ENCODE data around the gene CD44.

The CD44 gene

GRCh38 chr11:35260342-35260985, 121.5 kb downstream of the CD44 start:
- DNase-seq (ENCODE audit: low read depth in 3 of 3) = no peak

GRCh38 chr11:35261197-35261596, 122.2 kb downstream of the CD44 start:
- no peak for DNase-seq (ENCODE audit: low read depth in 3 of 3)

- no peak for DNase-seq (ENCODE audit: low read depth in 3 of 3)
These were observed 123.1 kb downstream of the CD44 start for GRCh38 chr11:35262056-35262455.

GRCh38 chr11:35262735-35263134, 123.8 kb downstream of the CD44 start:
- DNase-seq (ENCODE audit: low read depth in 3 of 3) = no peak

GRCh38 chr11:35265755-35266454, 126.9 kb downstream of the CD44 start:
- DNase-seq (ENCODE audit: low read depth in 3 of 3) = no peak

- DNase-seq (ENCODE audit: low read depth in 3 of 3) = no peak
These were observed 128.5 kb downstream of the CD44 start for GRCh38 chr11:35267504-35267903.

- DNase-seq (ENCODE audit: low read depth in 3 of 3) = no peak
These were observed 131.4 kb downstream of the CD44 start for GRCh38 chr11:35270342-35270741.

- DNase-seq (ENCODE audit: low read depth in 3 of 3) = no peak
These were observed 132.1 kb downstream of the CD44 start for GRCh38 chr11:35271031-35271430.

- peak; percentile 27 to 35 (median 34) for DNase-seq (ENCODE audit: low read depth in 3 of 3)
These were observed 133.5 kb downstream of the CD44 start for GRCh38 chr11:35272391-35272902.

- DNase-seq (ENCODE audit: low read depth in 3 of 3) = no peak
These were observed 136.2 kb downstream of the CD44 start for GRCh38 chr11:35274909-35275785.

- DNase-seq (ENCODE audit: low read depth in 3 of 3) = no peak
These were observed 136.8 kb downstream of the CD44 start for GRCh38 chr11:35275786-35276170.

GRCh38 chr11:35276396-35277145, 137.6 kb downstream of the CD44 start:
- DNase-seq (ENCODE audit: low read depth in 3 of 3) = peak in 2 of 3 donors; percentile 5 to 25

GRCh38 chr11:35277827-35278226, 138.9 kb downstream of the CD44 start:
- DNase-seq (ENCODE audit: low read depth in 3 of 3) = no peak

GRCh38 chr11:35280727-35281126, 141.8 kb downstream of the CD44 start:
- DNase-seq (ENCODE audit: low read depth in 3 of 3) = no peak

GRCh38 chr11:35281169-35281688, 142.3 kb downstream of the CD44 start:
- no peak for DNase-seq (ENCODE audit: low read depth in 3 of 3)

Measured in stimulated activated CD4-positive, alpha-beta T cell treated with anti-CD3 and anti-CD28 coated beads, TNF-alpha, amount 100 ng/mL, for 48 hours (primary cell).